ENCODE data around the gene MLLT3.

DNA sequence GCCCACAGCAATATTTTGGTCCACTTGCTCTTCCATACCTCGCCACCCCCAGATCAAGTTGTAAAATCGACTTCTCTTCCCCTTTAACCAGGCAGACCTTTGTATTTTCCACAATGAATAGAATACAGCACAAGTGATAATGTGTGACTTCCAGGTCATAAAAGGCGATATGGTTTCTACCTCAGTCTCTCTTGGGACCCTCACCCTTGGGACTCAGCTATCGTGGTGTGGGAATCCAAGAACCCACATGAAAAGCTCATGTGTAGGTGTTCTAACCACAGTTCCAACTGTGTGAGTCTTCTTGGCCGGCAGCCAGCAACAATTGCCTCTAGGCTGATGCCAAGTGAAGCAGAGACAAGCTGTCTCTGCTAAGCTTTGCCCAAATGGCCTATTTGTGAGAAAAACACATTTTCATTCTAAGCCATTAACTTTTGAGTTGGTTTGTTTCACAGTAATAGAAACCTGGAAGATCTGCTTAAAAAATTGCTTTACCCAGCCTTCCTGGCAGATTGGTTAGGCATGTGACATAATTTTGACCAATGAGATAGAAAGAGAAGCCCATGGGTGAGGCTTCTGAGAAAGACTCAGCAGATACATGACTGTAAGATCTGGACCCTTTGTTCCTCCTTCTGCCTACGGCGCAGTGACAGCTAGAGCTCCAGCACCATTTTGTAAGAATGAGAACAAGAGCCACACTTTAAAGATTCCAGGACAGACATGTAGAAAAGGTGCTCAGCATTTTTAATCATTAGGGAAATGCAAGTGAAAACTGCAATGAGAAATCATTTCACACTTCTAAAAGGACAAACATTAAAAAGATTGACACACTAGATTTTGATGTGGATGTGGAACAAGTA is 18.3 kb upstream of the MLLT3 start:
- no peak for TF ChIP-seq CTCF (IDR thresholded peaks at IDR 0.05)
- TF ChIP-seq EZH2 (IDR thresholded peaks at IDR 0.05), result no peak
